HCT116 (cell line): ENCODE results near the gene QKI.

Experiments used
- CEBPB ChIP-seq: IDR thresholded peaks from 2 replicates; pipeline ENCODE4 v1.6.1; 2012; ENCODE audit warnings: low read depth
- FOSL1 ChIP-seq: IDR thresholded peaks from 2 replicates; pipeline ENCODE4 v1.6.1; 2012; ENCODE audit warnings: low read depth
- POLR2A ChIP-seq: IDR thresholded peaks from 2 replicates; pipeline ENCODE4 v1.7.0; 2011; ENCODE audit warnings: borderline replicate concordance; ENCODE audit not compliant: insufficient read depth, insufficient read length; ENCODE audit errors: extremely low read depth
- ZNF274 ChIP-seq: fragments of 200-500 bp; sonication (Bioruptor generic); IDR thresholded peaks from 2 replicates; pipeline ENCODE4 v1.6.1; 2014; ENCODE audit warnings: mild to moderate bottlenecking, low read depth, low read length, inconsistent platforms
- TF ChIP-seq, protein P1 (sequence below): IDR thresholded peaks from 2 replicates; pipeline ENCODE4 v1.6.1; 2012; ENCODE audit warnings: low read depth
- TF ChIP-seq, protein P2 (sequence below), 3 experiments: fragments of 200-600 bp in 1 of 3; sonication (generic) in 1 of 3; IDR thresholded peaks in 2 of 3; conservative IDR thresholded peaks in 1 of 3; 2 replicates each; pipeline ENCODE4 v1.5.1; 2012 to 2017; ENCODE audit warnings: low read depth in 2 of 3, low read length in 2 of 3, antibody characterized with exemption in 1 of 3, borderline replicate concordance in 1 of 3, control low read depth in 1 of 3, mild to moderate bottlenecking in 1 of 3, mixed read lengths in 1 of 3, mixed run types in 1 of 3, moderate library complexity in 1 of 3; ENCODE audit not compliant: insufficient read depth in 1 of 3

DNA sequence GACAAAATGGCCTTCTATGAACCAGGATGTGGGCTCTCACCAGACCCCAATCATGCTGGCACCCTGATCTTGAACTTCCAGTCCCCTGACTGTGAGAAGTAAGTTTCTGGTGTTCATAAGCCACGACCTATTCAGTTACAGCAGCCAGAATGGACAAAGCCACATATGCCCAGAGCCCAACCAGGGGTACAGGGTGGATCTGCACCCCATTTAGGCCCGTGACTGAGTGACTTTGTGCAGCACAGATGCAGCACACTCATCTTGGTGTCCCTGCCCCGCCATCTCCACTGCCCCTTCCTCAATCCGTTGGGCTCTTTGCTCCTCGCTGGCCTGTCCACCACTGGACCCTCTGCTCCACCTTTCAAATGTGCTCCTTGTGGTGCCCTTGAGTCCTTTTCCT lies 205.6 kb downstream of the QKI start:
- TF ChIP-seq, protein P1, sequence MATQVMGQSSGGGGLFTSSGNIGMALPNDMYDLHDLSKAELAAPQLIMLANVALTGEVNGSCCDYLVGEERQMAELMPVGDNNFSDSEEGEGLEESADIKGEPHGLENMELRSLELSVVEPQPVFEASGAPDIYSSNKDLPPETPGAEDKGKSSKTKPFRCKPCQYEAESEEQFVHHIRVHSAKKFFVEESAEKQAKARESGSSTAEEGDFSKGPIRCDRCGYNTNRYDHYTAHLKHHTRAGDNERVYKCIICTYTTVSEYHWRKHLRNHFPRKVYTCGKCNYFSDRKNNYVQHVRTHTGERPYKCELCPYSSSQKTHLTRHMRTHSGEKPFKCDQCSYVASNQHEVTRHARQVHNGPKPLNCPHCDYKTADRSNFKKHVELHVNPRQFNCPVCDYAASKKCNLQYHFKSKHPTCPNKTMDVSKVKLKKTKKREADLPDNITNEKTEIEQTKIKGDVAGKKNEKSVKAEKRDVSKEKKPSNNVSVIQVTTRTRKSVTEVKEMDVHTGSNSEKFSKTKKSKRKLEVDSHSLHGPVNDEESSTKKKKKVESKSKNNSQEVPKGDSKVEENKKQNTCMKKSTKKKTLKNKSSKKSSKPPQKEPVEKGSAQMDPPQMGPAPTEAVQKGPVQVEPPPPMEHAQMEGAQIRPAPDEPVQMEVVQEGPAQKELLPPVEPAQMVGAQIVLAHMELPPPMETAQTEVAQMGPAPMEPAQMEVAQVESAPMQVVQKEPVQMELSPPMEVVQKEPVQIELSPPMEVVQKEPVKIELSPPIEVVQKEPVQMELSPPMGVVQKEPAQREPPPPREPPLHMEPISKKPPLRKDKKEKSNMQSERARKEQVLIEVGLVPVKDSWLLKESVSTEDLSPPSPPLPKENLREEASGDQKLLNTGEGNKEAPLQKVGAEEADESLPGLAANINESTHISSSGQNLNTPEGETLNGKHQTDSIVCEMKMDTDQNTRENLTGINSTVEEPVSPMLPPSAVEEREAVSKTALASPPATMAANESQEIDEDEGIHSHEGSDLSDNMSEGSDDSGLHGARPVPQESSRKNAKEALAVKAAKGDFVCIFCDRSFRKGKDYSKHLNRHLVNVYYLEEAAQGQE = no peak
- no peak for TF ChIP-seq FOSL1
- TF ChIP-seq, protein P2, sequence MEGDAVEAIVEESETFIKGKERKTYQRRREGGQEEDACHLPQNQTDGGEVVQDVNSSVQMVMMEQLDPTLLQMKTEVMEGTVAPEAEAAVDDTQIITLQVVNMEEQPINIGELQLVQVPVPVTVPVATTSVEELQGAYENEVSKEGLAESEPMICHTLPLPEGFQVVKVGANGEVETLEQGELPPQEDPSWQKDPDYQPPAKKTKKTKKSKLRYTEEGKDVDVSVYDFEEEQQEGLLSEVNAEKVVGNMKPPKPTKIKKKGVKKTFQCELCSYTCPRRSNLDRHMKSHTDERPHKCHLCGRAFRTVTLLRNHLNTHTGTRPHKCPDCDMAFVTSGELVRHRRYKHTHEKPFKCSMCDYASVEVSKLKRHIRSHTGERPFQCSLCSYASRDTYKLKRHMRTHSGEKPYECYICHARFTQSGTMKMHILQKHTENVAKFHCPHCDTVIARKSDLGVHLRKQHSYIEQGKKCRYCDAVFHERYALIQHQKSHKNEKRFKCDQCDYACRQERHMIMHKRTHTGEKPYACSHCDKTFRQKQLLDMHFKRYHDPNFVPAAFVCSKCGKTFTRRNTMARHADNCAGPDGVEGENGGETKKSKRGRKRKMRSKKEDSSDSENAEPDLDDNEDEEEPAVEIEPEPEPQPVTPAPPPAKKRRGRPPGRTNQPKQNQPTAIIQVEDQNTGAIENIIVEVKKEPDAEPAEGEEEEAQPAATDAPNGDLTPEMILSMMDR (IDR thresholded peaks at IDR 0.05 in 2 of 3, conservative IDR thresholded peaks at IDR 0.05 in 1 of 3; ENCODE audit: borderline replicate concordance in 1 of 3, insufficient read depth in 1 of 3, low read depth in 2 of 3, low read length in 2 of 3) = no peak
- no peak for TF ChIP-seq ZNF274
- TF ChIP-seq CEBPB = no peak
- TF ChIP-seq POLR2A = no peak
